Measurements from ENCODE around the gene RAB11B.
"Not testable (repeated sequence)": the region's sequence is repeated elsewhere in the genome, so short reads cannot be mapped to it uniquely, and the experiment has no call there.

Gene RAB11B

DNA sequence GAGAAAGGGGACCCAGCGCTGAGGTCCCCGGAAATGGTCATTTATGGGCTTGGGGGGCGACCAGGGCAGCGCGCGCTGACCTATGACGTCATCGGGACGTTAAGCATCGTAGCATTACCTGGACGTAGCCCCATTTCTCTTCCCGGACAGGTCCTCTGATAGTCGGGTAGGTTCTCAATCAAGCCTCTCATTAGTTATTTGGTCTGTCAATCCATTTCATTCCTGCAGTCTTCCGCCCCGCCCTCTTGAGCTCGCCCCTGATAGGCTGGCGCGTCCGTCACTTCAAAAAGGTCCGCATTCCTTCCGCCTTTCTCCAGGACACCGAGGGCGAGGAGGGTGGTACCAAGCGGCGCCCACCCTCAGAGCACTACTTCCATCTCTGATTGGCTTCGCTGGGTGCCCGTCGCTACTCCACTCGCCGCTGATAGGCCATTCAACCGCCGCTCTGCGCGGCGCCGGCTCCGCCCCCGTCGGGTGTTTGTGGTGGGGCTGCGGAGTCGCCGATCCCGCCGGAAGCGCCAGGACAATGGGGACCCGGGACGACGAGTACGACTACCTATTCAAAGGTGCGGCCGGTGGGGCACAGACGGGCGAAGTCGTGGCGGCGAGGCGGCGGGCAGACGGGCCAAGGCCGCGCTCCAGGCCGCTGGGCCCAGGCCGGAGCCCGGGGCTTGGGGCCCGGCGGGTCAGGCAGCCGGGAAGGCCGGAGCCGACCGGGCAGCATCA is at the start of gene RAB11B:
Gene RAB11B (plus strand): TSS at position 470 of the 726 bp plus-strand sequence. CDS start 57 bp downstream, at position 527.
- peak; percentile 78 for DNase-seq (ENCODE audit: low read depth)

GRCh38 chr19:8341504-8341903 is 48.7 kb upstream of the RAB11B start:
- DNase-seq (ENCODE audit: low read depth): not testable (repeated sequence)

DNA sequence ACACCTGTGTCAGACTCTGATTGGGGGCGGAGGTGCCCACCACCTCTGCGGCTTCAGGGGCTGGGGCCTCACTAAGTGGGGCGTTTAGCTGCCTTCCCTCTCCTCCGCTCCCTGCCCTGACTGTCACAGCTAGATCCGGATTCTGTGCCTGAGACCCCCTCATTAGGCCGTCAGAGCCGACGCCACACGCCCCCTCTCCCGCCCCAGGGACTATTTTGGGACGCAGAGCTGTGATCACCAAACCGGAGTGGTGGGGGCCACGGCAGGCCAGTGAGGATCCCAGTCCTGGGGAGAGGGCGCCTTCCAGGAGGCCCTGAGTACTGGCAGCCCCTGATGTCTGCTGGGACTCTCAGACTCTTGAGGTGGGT is 47.9 kb upstream of the RAB11B start:
- no peak for DNase-seq (ENCODE audit: low read depth)

GRCh38 chr19:8342684-8343482 is 47.3 kb upstream of the RAB11B start, which contains the start of gene KANK3:
Gene KANK3, minus strand, starts transcription at chr19:8343262. Its CDS starts 5,434 bp downstream, at chr19:8337828.
- DNase-seq (ENCODE audit: low read depth): peak; percentile 72

DNA sequence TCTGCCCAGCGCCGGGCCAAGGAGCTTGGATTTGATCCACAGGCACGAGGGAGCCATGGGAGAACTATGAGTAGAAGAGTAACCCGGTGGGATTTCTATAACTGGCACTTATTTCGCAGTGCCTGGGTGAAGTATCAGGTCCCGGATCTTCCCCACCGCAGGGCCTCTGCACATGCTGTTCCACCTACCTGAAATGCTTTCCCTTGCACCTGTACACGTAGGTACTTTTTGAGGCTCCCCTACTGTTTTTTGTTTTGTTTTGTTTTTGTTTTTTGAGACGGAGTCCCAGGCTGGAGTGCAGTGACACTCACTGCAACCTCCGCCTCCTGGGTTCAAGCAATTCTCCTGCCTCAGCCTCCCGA is 46.7 kb upstream of the RAB11B start:
- no peak for DNase-seq (ENCODE audit: low read depth)

DNA sequence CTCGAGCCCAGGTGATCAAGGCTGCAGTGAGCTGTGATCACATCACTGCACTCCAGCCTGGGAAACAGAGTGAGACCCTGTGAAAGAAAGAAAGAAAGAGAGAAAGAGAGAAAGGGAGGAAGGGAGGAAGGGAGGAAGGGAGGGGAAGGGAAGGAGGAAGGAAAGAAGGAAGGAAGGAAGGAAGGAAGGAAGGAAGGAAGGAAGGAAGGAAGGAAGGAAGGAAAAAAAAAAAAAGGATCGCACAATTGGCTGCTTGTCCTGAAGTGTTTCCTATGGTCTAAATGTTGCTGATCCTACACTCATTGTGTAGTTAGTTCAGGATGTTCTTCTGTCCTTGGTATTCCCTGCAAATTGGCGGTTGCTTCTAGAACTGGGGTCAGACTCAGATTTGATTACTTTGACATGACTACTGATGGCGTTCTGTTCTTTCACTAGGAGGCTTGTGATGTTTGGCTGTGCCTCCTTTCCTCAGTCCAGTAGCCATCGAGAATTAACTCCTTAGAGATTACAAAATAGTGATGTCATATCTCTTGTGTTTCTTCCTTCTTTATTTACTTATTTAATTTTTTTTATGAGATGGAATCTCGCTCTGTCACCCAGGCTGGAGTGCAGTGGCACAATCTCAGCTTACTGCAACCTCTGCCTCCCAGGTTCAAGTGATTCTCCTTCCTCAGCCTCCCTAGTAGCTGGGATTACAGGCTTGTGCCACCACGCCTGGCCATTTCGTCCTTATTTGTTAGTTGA is 40.4 kb upstream of the RAB11B start:
- DNase-seq (ENCODE audit: low read depth): not testable (repeated sequence)

GRCh38 chr19:8352134-8352827 is 37.9 kb upstream of the RAB11B start:
- no peak for DNase-seq (ENCODE audit: low read depth)

- not testable (repeated sequence) for DNase-seq (ENCODE audit: low read depth)
Observed at GRCh38 chr19:8352845-8353244, 37.3 kb upstream of the RAB11B start.

DNA sequence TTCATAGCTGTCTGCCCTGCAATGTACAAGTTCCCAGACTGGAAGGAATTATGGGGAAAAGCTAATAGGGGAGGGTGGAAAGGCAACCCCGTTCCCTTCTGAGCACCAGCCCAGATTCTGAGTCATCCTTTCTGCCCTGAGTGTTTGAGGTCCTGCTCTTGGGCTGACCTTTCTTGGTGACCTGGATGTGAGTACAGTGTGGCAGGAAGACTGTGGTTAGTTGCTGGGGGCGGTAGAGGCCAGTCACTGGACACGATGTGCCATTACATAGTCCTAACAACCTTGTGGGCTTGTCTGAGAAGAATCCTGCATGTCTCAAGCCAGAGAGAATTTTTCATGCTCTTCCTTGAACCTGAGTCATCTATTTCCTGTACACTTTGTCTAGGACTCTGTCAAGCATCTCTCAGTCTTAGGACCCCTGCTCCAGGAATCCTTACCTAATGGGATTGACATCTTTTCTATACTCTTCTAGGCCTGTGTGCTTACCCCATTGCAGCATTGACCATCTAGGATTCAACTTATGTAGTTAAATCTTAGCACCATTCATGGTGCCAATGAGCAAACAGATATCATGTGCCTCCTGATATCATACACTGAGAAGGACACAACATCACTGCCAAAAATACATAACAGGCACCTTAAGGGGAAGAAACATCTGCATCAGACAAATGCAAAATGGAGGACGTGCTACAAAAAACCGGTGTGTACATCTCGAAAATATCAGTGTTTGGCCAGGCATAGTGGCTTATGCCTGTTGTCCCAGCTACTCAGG is 34.3 kb upstream of the RAB11B start:
- no peak for DNase-seq (ENCODE audit: low read depth)

DNA sequence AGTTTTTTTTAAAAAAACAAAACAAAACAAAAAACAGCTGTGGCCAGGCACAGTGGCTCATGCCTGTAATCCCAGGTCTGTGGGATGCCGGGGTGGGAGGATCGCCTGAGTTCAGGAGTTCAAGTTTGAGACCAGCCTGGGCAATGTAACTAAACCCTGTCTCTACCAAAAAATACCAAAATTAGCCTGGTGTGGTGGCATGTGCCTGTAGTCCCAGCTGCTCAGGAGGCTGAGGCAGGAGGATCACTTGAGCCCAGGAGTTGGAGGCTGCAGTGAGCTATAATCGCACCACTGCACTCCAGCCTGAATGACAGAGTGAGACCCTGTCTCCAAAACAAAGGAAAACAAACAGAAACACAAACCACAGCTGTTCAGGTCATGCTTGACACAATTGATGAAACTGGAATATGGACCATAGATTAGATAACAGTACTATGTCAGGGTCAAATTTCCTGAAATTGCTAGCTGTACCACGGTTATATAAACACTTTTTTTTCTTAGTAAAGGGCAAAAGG is 33.1 kb upstream of the RAB11B start:
- no peak for DNase-seq (ENCODE audit: low read depth)

GRCh38 chr19:8358948-8359347 is 31.2 kb upstream of the RAB11B start:
- DNase-seq (ENCODE audit: low read depth): no peak

DNA sequence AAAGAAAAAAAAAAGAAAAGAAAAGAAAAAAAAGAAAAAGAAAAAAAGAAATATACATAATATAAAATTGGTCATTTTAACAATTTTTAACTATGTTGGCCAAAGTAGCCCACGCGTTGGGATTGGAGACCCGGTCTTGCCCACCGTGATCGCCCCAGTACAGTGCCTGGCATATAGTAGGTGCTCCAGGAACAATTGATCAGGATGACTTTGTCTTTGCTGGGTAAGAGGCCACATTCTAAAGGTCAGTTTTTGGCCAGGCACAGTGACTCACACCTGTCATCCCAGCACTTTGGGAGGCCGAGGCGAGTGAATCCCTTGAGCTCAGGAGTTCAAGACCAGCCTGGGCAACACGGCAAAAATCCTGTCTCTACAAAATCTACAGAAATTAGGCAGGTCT is 30.0 kb upstream of the RAB11B start:
- no peak for DNase-seq (ENCODE audit: low read depth)

DNA sequence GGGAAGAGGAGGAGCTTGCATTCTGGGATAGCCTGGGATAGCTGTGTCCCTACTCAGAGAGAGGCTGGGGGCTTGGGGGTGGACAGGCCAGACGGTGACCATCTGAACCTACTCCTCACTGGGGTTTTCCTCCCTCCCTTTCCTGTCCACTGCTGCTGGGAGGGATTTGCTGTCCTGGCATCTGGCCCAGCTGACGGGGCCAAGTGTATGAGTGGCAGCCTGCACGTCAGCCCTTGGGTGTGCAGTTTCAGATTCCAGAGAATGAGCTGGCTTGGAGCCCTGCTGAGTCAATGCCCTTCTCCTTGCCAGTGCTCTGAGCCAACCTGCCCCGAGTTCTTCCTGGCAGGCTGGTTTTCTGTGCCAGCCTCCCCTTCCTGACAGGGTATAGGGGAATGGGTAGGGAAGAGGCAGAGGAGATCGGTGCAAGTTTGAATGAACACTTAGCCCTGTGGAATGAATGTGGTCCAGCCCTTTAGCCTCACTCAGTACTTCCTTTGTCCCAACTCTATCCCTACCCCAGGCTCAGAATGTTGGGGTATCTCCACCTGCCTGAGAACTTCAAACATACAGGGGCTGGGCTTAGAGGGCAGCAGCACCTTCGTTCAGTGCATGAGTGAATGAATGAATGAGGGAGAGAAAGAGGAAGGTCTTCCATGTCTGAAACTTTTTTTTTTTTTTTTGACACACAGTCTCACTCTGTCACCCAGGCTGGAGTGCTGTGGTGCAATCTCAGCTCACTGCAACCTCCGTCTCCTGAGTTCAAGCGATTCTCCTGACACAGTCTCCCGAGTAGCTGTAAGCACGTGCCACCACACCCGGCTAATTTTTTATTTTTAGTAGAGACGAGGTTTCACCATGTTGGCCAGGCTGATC is 28.0 kb upstream of the RAB11B start:
- DNase-seq (ENCODE audit: low read depth): no peak

- DNase-seq (ENCODE audit: low read depth): peak; percentile 4
Observed at GRCh38 chr19:8363803-8364771, 26.1 kb upstream of the RAB11B start, which contains the start of gene ANGPTL4. Gene ANGPTL4, plus strand, starts transcription at chr19:8364155. Its CDS starts 167 bp downstream, at chr19:8364322.

DNA sequence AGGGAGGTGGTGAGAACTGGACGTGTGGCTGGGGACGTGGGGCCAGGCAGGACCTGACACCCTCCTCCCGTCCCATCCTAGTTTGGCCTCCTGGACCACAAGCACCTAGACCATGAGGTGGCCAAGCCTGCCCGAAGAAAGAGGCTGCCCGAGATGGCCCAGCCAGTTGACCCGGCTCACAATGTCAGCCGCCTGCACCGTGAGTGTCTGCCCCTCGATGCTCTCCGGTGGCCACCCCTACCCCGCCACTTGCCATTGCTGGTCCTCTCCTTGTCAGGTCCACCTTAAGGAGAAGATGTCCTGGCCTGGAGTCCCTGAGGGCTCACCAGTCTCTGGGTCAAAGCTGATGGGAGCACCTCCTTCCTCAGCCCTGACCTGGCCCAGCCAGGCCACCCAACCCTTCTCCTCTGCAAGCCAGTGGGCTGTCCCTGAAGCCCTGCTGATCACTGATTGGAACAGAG is 24.0 kb upstream of the RAB11B start:
- DNase-seq (ENCODE audit: low read depth): no peak

- DNase-seq (ENCODE audit: low read depth): no peak
Observed at GRCh38 chr19:8366961-8367326, 23.2 kb upstream of the RAB11B start.

GRCh38 chr19:8367327-8368001 is 22.7 kb upstream of the RAB11B start:
- no peak for DNase-seq (ENCODE audit: low read depth)
